ENCODE measurements around the gene FHAD1. TPM values are rescaled to one million over a fixed set of nuclear protein-coding genes. Genes with fewer than 3 reads are reported as not detected.

The FHAD1 gene
- total RNA-seq, 4 donors from 2014 or later: 1.6 TPM; not detected in 3

GRCh38 chr1:15435239-15436077 lies 188.4 kb downstream of the FHAD1 start:
- Histone ChIP-seq H3K27ac (no peak overlapping the region), H3K4me1 (no peaks in the 10 kb centered on the region), H3K36me3 (no peaks in the 10 kb centered on the region), H3K27me3 (no peaks in the 10 kb centered on the region), H3K4me3 (no peak overlapping the region), H3K9me3 (no peaks in the 10 kb centered on the region)
- WGBS: 95% methylated on average over 17 of the region's 17 CpGs
- no peak for DNase-seq (ENCODE audit: low spot score in 2 of 2)
- TF ChIP-seq EP300 (IDR thresholded peaks at IDR 0.05): no peak
- no peak for TF ChIP-seq POLR2AphosphoS5 (IDR thresholded peaks at IDR 0.05)
- no peak for TF ChIP-seq POLR2A (IDR thresholded peaks at IDR 0.05)
- TF ChIP-seq CTCF (IDR thresholded peaks at IDR 0.05): no peak

- H3K36me3 ChIP-seq: no peaks in the 10 kb centered on the region
- no peaks in the 10 kb centered on the region for H3K4me1 ChIP-seq
- no peaks in the 10 kb centered on the region for H3K9me3 ChIP-seq
- H3K27me3 ChIP-seq: no peaks in the 10 kb centered on the region
- H3K27ac ChIP-seq: no peak overlapping the region
- no peak overlapping the region for H3K4me3 ChIP-seq
- DNase-seq (ENCODE audit: low spot score in 2 of 2): no peak
- 88% methylated on average over 6 of the region's 6 CpGs for WGBS
- TF ChIP-seq POLR2A (IDR thresholded peaks at IDR 0.05): no peak
- TF ChIP-seq EP300 (IDR thresholded peaks at IDR 0.05): no peak
- no peak for TF ChIP-seq CTCF (IDR thresholded peaks at IDR 0.05)
- no peak for TF ChIP-seq POLR2AphosphoS5 (IDR thresholded peaks at IDR 0.05)
Measured at GRCh38 chr1:15436881-15437442, 189.9 kb downstream of the FHAD1 start.

- DNase-seq (ENCODE audit: low spot score in 2 of 2): no peak
- TF ChIP-seq CTCF (IDR thresholded peaks at IDR 0.05): no peak
- TF ChIP-seq EP300 (IDR thresholded peaks at IDR 0.05): no peak
- no peak for TF ChIP-seq POLR2A (IDR thresholded peaks at IDR 0.05)
- Histone ChIP-seq H3K4me1 (no peaks in the 10 kb centered on the region), H3K36me3 (no peaks in the 10 kb centered on the region), H3K4me3 (no peak overlapping the region), H3K27ac (no peak overlapping the region), H3K27me3 (no peaks in the 10 kb centered on the region), H3K9me3 (no peaks in the 10 kb centered on the region)
- WGBS: 94% methylated on average over 14 of the region's 14 CpGs
Measured at GRCh38 chr1:15439325-15439724, 192.3 kb downstream of the FHAD1 start.

GRCh38 chr1:15440357-15440756 lies 193.3 kb downstream of the FHAD1 start:
- Histone ChIP-seq H3K4me3 (no peak overlapping the region), H3K27me3 (no peaks in the 10 kb centered on the region), H3K27ac (no peak overlapping the region), H3K4me1 (no peaks in the 10 kb centered on the region), H3K9me3 (no peaks in the 10 kb centered on the region), H3K36me3 (no peaks in the 10 kb centered on the region)
- 96% methylated on average over 9 of the region's 13 CpGs for WGBS
- TF ChIP-seq EP300 (IDR thresholded peaks at IDR 0.05) (no peak), POLR2AphosphoS5 (IDR thresholded peaks at IDR 0.05) (no peak), CTCF (IDR thresholded peaks at IDR 0.05) (no peak), POLR2A (IDR thresholded peaks at IDR 0.05) (no peak)
- DNase-seq (ENCODE audit: low spot score in 2 of 2): no peak

- DNase-seq (ENCODE audit: low spot score in 2 of 2): no peak
- Histone ChIP-seq H3K27ac (no peak overlapping the region), H3K4me1 (no peaks in the 10 kb centered on the region), H3K27me3 (no peaks in the 10 kb centered on the region), H3K36me3 (no peaks in the 10 kb centered on the region), H3K4me3 (no peak overlapping the region), H3K9me3 (no peaks in the 10 kb centered on the region)
- TF ChIP-seq EP300 (IDR thresholded peaks at IDR 0.05): no peak
- TF ChIP-seq POLR2AphosphoS5 (IDR thresholded peaks at IDR 0.05): no peak
- no peak for TF ChIP-seq CTCF (IDR thresholded peaks at IDR 0.05)
- no peak for TF ChIP-seq POLR2A (IDR thresholded peaks at IDR 0.05)
- 88% methylated on average over 6 of the region's 6 CpGs for WGBS
Measured at GRCh38 chr1:15441247-15441646, 194.2 kb downstream of the FHAD1 start.
